ENCODE measurements around the gene DPH6.
A peak's percentile ranks its signal among the peaks of the same experiment; 100 is the strongest.

The DPH6 gene

GRCh38 chr15:35436422-35436821 is 109.5 kb downstream of the DPH6 start:
- no peak for ATAC-seq
- TF ChIP-seq OSR1 (CRISPR knock-in tag; IDR thresholded peaks at IDR 0.05): no peak
- TF ChIP-seq PATZ1 (CRISPR knock-in tag; IDR thresholded peaks at IDR 0.05; ENCODE audit: borderline replicate concordance): no peak
- no peak for TF ChIP-seq RARB (CRISPR knock-in tag; IDR thresholded peaks at IDR 0.05)
- no peak for TF ChIP-seq ZNF8 (CRISPR knock-in tag; IDR thresholded peaks at IDR 0.05)

- no peak for TF ChIP-seq TCF4 (CRISPR knock-in tag; IDR thresholded peaks at IDR 0.05; ENCODE audit: borderline replicate concordance)
- TF ChIP-seq CREB5 (CRISPR knock-in tag; IDR thresholded peaks at IDR 0.05; ENCODE audit: low read depth): no peak
- TF ChIP-seq POU6F1 (CRISPR knock-in tag; IDR thresholded peaks at IDR 0.05; ENCODE audit: borderline replicate concordance, low read depth): no peak
- TF ChIP-seq ZFP30 (CRISPR knock-in tag; IDR thresholded peaks at IDR 0.05): no peak
- no peak for TF ChIP-seq SNAI2 (CRISPR knock-in tag; IDR thresholded peaks at IDR 0.05)
- TF ChIP-seq GLIS3 (CRISPR knock-in tag; IDR thresholded peaks at IDR 0.05): no peak
- TF ChIP-seq PPARA (CRISPR knock-in tag; IDR thresholded peaks at IDR 0.05; ENCODE audit: borderline replicate concordance): no peak
- no peak for TF ChIP-seq ZNF565 (CRISPR knock-in tag; conservative IDR thresholded peaks at IDR 0.05; ENCODE audit: low read depth)
- TF ChIP-seq OSR1 (CRISPR knock-in tag; IDR thresholded peaks at IDR 0.05): no peak
- TF ChIP-seq ARNTL (CRISPR knock-in tag; IDR thresholded peaks at IDR 0.05; ENCODE audit: borderline replicate concordance, low read depth): no peak
- TF ChIP-seq ZFP3 (CRISPR knock-in tag; IDR thresholded peaks at IDR 0.05): no peak
- TF ChIP-seq ISL1 (CRISPR knock-in tag; IDR thresholded peaks at IDR 0.05): no peak
- no peak for TF ChIP-seq ZC3H10 (CRISPR knock-in tag; IDR thresholded peaks at IDR 0.05)
- TF ChIP-seq CSRNP3 (CRISPR knock-in tag; IDR thresholded peaks at IDR 0.05): no peak
- no peak for TF ChIP-seq ZNF70 (CRISPR knock-in tag; IDR thresholded peaks at IDR 0.05)
- ATAC-seq: no peak
Observed at GRCh38 chr15:35431281-35431680, 114.7 kb downstream of the DPH6 start.

- TF ChIP-seq ESRRG (CRISPR knock-in tag; IDR thresholded peaks at IDR 0.05): no peak
- TF ChIP-seq ISL1 (CRISPR knock-in tag; IDR thresholded peaks at IDR 0.05): peak; percentile 89
- no peak for TF ChIP-seq OSR1 (CRISPR knock-in tag; IDR thresholded peaks at IDR 0.05)
- ATAC-seq: no peak
Observed at GRCh38 chr15:35430301-35430700, 115.7 kb downstream of the DPH6 start.

GRCh38 chr15:35427496-35427895 is 118.5 kb downstream of the DPH6 start:
- no peak for TF ChIP-seq ZFP3 (CRISPR knock-in tag; IDR thresholded peaks at IDR 0.05)
- no peak for TF ChIP-seq ZC3H10 (CRISPR knock-in tag; IDR thresholded peaks at IDR 0.05)
- TF ChIP-seq POU6F1 (CRISPR knock-in tag; IDR thresholded peaks at IDR 0.05; ENCODE audit: borderline replicate concordance, low read depth): no peak
- TF ChIP-seq TSHZ2 (CRISPR knock-in tag; IDR thresholded peaks at IDR 0.05): no peak
- no peak for ATAC-seq
